HG03521 (cell line): ENCODE measurements around the gene POMC.
A peak's percentile ranks its signal among the peaks of the same experiment; 100 is the strongest.
"Not testable (repeated sequence)": the region's sequence is repeated elsewhere in the genome, so short reads cannot be mapped to it uniquely, and the experiment has no call there.

Source experiments
- ATAC-seq: cut with Tn5 transposase; IDR thresholded peaks from one replicate; pipeline ENCODE4 v1.9.1; 2021; ENCODE audit warnings: mild to moderate bottlenecking, moderate library complexity; ENCODE audit not compliant: unreplicated experiment

Gene POMC

DNA sequence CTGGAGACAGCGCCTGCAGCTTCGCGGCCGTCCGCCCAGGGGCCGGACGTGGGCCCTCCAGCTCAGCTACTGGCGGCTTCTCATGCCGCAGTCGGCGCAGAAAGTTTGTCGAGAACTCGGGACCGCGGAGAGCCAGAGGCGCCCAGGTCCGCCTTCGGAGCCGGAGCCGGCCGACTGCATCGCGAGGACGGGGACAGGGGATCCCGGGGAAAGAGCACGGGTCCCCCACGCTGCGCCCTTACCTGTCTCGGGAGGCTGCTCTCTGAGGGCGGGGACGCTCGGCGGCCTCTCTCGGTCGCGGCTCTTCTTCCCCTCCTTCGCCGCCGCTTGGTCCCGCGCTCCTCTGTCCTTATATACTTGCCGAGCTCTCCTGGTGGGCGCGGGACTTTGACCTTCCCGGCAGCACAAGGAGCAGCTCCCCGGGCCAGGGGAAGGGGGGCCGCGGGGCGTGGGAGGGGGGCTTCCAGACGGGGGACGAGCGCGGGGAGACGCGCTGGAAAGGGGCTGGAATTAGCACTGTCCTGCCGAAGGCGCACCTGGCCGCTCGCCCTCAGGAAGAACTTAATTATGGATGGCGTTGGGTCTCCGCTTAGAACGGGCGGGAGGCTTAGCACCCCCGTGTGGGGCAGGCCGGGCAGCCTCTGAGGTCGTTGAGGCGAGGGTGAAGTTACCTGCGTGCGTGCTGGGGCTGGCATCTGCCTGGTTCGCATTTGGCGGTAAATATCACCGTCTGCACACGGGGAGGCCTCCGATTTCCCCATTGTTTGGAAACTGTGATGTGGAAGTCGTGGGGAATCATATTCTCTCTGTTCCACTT lies at the start of gene POMC:
Gene POMC, minus strand, starts transcription at position 325 of the 817 bp plus-strand sequence. CDS start 3,808 bp downstream, outside the sequence.
- no peak for ATAC-seq

DNA sequence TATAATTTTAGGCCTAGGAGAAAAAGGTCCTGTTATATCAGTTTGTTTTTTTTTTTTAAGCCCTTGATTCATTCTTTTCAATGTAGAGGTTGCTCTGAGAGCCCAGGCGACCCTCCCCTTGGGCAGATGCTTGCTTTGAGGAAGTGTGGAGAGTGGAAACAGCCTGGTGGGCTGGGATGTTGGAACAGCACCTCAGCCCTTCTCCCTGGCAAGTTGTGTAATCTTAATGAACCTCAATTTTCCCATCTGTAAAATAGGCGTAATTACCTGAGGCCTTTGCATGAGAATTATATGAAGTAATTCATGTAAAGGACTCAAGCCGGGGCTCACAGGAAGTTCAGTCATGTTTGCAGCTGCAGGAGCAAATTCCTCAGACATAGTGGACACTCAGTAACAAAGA lies 49.7 kb upstream of the POMC start:
- ATAC-seq = no peak

DNA sequence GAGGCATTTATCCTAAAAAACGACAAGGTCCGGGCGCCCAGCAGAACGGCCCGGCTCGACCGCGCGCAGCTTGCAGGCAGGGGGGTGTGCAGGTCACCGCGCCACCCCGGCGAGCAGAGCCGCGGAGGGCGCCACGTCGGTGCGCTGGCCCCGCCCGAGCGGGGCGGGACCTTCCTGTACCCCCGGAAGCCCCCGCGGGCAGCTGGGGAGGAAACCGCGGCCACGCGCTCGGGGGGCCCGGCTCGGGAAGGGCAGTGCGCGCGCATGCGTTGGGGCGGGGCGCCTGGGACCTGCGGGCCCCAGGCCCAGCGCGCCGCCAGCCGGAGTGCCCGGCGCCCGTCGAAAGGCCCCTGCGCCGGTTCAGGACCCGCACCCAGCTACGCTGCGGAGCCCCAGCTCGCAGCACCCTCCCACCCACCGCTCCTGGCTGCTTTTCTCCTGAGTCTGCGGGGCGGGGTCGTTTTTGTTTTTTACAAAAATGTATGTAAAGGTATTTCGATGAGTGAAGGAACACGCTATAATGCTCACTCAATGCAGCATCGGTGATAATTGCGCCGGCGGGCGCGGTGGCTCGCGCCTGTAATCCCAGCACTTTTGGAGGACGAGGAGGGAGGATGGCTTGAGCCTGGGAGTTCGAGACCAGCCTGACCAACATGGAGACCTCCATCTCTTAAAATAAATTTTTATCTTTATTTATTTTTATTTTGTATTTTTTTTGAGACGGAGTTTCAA lies 47.7 kb upstream of the POMC start:
- peak; percentile 66 for ATAC-seq

DNA sequence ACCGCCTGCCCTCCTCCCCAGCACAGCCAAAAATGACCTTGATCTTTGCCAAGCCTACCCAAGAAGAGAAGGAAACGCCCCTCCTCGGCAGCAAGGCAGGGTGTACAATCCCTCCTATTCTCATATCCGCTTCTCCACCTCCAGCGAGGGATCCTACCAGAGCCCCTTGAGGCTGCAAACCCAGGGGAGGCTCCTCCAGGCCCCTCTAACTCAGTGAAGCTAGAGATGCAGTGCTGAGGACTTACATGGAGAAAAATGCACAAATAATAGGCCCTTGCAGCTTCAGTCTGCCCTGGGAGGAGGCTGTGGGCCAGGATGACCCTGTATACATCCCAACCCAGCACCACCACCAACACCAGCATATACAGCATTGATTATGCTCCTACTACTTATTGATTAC lies 46.9 kb upstream of the POMC start:
- no peak for ATAC-seq

DNA sequence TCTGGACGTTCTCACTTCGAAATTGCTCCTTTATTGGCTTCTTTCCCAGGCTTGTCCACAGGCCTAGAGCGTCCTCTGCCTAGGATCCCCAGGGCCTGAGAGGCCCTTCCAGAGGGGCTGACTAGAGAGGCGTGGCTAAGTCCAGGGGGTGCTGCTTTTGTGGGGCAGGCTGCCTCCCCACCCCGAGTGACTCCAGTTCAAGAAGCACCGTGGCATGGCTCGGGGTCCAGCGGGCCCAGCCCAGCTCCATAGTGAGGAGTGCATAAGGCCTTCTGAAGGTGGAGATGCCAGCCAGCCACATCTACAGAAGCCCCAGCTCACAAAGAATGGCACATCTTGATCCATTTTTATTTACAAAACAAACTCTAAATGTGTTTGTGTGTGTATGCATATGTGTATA lies 44.8 kb upstream of the POMC start:
- no peak for ATAC-seq

DNA sequence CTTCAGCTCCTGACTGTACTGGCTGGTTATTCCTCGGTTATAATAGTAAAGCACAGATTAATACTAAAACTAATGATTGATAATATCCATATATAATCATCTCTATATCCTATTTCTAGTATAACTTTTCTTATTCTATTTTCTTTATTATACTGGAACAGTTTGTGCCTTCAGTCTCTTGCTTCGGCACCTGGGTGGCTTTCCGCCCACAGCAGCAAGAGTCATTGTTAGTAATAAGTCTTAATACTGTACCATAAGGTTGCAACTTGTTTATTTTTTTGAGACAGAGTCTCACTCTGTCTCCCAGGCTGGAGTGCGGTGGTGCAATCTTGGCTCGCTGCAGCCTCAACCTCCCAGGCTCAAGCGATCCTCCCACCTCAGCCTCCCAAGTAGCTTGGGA lies 42.5 kb upstream of the POMC start:
- not testable (repeated sequence) for ATAC-seq

DNA sequence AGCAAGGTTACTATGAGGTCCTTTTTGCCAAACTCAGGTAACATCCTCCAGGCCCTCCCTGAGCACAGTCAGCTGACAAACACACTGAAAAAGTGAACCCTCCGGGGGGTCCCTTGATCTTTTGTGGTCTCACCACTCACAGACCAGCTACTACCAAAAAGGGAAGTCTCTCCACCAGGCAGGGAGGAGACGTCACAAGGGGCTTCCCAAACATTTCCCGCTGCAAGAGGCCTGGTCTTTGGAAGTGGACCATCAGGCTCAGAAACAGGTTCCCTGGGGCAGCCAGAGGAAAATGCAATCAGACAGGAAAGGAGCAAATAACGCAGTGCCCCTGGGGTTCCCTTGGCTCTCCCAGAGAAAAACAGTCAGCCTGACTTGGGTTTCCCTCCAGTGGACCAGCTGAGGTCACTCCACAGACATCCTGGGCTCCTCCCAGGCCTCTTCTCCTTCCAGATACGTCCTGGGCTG lies 38.7 kb upstream of the POMC start:
- no peak for ATAC-seq

DNA sequence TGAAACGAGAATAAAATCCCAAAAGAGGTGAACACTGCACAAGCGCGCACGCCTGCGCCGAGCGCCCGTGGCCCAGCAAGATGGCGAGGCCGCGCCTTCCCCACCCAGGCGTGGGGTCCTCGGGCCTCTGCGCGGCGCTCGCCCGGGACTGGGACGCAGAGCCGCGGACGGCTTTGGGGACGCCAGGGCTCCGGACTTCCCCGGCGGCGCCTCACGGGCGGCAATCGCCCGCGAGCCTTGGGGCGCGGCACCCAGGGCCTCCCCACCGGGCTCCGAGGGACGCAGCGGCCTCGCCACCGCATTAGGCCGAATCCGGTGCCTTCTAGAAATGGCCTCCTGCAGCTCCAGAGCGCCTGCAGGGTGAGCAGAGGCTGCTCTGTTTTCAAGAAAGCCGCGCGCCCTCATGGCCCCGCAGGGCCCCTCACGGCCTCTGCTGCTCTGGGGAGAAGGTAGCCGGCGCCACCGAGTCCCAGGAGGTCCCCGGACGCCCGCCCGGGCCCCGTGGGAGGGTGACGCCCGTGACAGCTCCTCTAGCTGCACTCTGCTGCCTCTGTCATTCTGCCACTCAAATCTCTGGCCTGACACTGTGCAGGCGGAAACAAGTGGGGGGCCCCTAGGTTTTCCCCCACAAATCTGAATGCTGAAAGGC lies 35.9 kb upstream of the POMC start:
- ATAC-seq = no peak

DNA sequence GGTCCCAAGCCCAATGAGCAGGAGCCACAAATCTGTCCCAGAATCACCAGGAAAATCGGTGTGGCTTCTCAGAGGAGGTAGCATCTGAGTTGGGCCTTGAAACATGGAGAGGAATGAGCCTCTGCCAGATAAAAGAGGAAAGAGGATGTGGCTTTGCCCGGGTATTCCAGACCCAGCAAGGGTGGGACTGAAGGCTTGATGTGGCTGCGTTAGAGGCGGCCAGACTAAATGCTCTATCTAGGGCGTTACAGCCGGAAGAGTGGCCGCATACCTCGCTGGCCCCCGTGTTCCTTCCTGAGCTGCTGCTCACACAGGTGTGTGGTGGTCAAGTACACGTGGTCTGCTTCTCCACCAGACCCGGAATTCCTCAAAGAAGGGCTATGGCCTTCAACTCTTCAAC lies 33.9 kb upstream of the POMC start:
- no peak for ATAC-seq

DNA sequence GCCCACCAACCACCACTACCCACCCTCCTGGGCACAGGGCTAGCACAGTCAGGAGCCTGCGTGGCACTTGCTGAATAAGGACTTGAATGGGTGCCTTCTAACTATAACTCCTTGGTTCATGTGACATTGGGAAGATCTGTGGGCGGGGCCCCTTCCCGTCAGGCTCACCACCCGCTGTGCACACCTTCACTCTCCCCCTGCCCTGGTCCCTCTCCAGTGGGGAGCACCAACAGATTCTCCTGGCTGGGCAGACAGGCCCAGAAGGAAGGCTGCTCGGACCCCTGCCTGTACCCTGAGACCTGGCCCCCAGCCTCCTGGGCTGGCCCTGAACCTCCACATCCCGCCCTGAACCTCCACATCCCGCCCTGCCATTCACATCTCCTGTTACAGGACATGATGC lies 33.4 kb upstream of the POMC start:
- ATAC-seq = no peak

DNA sequence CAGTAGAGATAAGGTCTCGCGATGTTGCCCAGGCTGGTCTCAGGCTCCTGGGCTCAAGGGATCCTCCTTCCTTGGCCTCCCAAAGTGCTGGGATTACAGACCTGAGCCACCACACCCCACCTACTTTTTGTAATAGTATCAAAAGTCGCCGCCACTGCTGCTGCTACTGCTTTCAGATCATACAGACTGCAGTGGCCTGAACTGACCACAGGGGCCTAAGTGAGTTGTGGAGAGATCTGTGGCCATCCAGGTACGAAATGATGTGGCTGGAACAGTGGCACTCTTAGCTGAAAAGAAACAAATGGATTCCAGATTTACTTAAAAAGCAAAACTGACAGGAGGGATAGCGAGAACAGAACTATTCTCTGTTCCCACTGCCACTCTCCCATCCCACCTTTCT lies 32.9 kb upstream of the POMC start:
- no peak for ATAC-seq

DNA sequence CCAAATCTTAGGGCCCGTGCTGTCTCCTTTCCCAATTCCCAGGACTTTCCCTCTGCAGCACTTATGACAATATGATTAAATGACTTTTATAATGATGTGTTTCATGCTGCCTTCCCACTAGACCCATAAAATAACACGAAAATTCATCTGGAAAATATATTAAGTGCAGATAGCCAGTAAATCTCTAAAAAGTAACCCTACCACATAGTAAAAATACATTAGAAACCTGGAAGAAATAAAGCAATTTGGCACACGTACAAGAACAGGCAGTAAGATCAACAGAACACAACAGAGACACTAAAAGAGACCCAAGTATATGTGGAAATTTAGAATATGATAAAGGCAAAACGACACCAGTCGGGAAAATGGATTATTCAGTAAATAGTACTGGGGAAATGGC lies 30.2 kb upstream of the POMC start:
- ATAC-seq = no peak

DNA sequence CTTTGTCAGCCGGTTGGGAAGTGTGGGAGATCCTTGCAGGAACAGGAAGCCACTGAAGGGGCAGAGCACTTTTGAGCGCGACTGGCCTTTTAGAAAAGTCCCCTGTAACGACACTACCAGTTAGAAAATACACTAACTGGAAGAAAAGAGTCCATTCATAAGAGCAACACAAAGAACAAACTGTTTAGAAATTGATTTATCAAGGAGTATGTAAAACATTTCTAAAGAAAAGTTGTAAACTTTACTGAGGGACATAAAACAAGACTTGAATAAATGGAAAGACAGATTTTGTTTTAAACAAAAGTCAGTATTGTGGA lies 29.8 kb upstream of the POMC start:
- ATAC-seq = no peak

DNA sequence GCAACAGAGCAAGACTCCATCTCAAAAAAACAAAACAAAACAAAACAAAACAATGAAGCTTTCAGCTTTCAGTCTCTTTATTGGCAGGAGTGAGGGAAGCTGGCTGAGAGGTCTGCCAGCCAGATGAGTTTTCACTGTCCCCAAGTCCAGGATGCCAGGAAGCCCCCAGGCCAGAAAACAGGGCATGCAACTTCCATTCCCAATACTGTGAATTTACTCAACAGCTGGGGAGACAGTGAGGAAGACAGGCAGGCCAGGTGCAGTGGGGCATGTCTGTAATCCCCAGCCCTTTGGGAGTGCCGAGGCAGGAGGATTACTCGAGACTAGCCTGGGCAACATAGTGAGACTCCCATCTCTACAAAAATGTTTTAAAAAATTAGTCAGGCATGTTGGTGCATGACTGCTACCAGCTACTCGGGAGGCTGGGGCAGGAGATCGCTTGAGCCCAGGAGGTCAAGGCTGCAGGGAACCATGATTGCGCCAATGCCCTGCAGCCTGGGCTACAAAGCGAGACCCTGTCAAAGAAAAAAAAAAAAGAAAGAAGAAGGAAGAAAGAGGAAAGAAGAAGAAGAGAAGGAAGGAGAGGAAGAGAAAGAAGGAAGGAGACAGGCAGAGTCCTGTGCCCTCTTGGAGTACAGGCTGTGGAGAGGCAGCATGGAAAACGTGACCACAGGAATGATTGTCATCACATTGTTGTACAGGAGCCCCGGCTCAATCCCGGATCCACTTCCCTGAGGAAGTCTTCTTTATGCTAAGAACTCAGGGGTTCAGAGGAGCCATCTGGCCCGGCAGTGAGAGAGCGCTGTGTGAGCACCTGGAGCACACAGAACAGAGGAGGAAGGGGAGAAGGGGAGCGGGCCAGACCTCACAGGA lies 29.2 kb upstream of the POMC start:
- ATAC-seq = no peak

DNA sequence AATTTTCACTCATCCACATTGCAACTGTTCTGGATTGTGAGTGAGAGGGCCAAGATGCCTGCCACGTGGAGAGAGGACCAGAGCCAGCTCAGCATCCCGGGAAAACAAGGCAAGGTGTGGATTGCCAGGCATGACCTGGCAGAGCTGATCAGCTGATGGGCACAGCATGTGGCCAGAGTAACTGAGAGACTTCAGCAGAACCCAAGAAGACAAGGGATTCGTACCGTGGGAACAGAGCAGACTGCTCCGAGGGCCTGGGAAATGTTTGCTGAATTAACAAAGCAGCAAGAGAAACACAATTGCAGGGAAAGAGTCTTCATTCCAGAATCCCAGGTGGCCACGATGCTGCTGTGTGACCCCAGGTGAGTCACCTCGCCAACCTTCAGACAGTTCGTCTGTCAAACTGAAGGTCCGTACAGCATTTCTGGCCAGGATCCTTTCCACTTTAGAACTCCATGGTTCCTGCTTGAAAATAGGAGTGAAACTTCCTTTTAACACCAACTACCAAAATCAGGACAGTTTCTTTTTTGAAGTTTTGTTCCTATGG lies 26.3 kb upstream of the POMC start:
- no peak for ATAC-seq

DNA sequence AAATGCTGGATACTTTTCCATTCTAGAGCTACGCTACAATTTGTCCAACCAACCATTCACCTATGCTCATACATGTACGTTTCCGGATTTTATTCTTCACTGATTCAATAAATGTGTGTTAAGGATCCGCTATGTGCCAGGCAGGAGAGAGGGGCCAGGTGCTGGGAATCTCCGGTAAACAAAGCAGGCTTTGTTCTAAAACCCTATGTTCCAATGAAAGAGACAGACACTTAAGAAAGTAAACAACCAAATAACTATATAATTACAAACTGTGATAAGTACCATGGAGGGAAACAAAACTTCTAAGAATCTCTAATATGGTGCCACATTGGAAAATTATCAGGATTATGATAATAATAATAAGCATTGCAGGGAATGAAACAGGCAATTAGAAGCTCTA lies 22.2 kb upstream of the POMC start:
- no peak for ATAC-seq

DNA sequence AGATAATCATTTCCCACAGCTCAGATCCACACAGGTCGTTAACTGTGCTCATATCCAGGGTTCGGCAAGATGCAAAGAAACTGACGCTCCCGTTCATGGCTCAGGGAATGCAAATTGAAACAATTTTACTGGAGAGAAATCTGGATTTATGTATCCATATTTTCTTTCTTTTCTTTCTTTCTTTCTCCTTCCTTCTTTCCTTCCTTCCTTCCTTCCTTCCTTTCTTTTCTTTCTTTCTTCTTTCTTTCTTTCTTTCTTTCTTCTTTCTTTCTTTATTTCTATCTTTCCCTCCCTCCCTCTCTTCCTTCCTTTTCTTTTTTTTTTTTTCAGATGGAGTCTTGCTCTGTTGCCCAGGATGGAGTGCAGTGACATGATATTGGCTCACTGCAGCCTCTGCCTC lies 20.0 kb upstream of the POMC start:
- ATAC-seq = no peak

DNA sequence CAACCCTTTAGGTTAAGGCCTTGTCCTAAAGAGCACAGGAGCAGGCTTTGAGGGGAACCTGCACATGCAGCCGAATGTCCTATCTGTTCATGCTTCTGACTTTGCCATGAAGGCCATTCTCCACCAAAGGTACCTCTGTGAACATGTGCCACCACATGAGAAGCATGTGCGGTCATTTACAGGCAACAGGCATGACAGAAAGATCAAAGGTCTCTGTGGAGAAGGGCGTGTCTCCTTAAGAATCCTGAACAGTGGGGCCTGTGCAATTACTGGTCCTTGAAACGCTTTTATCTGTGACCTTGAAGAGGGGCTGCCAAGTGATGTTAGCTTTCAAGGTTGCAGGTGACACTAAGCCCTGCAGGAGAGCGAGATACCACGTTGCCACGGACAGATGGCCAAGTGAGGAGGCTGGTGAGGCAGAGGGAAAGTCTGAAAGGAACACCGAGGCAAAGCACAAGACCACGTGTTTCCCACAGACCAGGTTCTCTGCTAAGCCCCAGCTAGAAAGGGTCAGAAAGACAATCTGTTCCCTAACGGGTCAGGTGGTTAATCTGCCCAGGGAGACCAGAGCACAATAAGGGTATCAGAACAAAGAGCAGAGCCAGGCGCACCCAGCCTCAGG lies 19.5 kb upstream of the POMC start:
- no peak for ATAC-seq

DNA sequence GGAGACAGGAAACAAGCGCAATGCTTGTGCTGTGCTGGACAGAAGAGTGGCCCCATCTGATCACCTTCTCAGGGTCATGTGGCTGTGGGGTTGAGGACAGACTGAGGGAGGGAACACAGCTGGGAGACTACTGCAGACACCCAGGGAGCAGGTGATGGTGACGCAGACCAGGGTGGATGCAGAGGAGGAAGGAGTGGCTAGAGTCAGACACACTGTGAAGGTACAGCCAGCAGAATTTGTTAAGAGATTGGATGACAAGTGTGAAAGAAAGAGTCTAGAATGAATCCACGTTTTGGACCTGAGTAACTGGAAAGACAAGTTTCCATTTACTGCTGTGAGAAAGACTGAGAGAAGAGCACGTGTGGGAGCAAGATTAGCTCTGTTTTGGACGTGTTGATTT lies 15.9 kb upstream of the POMC start:
- no peak for ATAC-seq

DNA sequence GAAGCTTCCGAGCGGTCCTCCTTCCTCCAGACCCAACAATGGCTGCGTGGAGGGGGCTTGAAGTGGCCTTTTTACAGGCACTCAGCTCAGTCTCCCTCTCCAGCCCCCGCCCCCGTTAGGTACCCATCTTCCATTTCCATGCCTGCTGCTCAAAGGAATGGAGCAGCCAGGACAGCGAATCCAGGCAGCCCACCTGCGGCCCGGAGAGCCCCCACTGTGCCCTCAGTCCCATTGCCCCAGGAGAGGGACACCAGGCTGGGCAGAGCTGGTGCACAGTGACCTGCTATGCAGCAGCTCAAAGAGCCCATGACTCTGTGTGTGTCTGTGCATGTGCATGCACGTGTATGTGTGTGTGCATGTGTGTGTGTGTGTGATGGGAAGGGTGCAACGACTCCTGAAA lies 10.6 kb upstream of the POMC start:
- no peak for ATAC-seq
